Measurements from ENCODE around the gene ESR1. TPM values are rescaled to one million over a fixed set of nuclear protein-coding genes. Genes with fewer than 3 reads are reported as not detected.

Gene ESR1
- total and polyA plus RNA-seq, 11 donors: 0.15 to 3.5 (median 0.93) TPM

GRCh38 chr6:151835396-151835795, 27.9 kb downstream of the ESR1 start:
- no peaks in the 10 kb centered on the region for H3K4me1 ChIP-seq
- 48 to 65% (median 55%) methylated on average over 4 of the region's 4 CpGs for WGBS, 4 donors
- intact Hi-C loops (cut with DNase I): no loop called here
- H3K4me3 ChIP-seq: no peak overlapping the region
- no peak for ATAC-seq
- peaks cover 0 to 3% (median 0%) of the 10 kb centered on the region in 9 donors for H3K27me3 ChIP-seq
- DNase-seq: no peak
- H3K36me3 ChIP-seq: no peaks in the 10 kb centered on the region
- no peak overlapping the region for H3K27ac ChIP-seq
- no peak for TF ChIP-seq CTCF (IDR thresholded peaks at IDR 0.05)
- TF ChIP-seq POLR2A (IDR thresholded peaks at IDR 0.05): no peak
- H3K9me3 ChIP-seq: no peaks in the 10 kb centered on the region

- ATAC-seq (no peak), DNase-seq (no peak)
- Histone ChIP-seq H3K4me1 (no peaks in the 10 kb centered on the region), H3K36me3 (no peaks in the 10 kb centered on the region), H3K27ac (no peak overlapping the region), H3K4me3 (no peak overlapping the region), H3K9me3 (no peaks in the 10 kb centered on the region), H3K27me3 (no peaks in the 10 kb centered on the region)
- intact Hi-C loops (cut with DNase I): no loop called here
- 75 to 86% (median 77%) methylated on average over 5 of the region's 5 CpGs for WGBS, 4 donors
- no peak for TF ChIP-seq POLR2A (IDR thresholded peaks at IDR 0.05)
- no peak for TF ChIP-seq CTCF (IDR thresholded peaks at IDR 0.05)
Observed at GRCh38 chr6:151837223-151837622, 29.7 kb downstream of the ESR1 start.

GRCh38 chr6:151842816-151843215, 35.3 kb downstream of the ESR1 start:
- no peak for ATAC-seq
- Histone ChIP-seq H3K36me3 (no peaks in the 10 kb centered on the region), H3K27me3 (no peaks in the 10 kb centered on the region), H3K4me1 (no peaks in the 10 kb centered on the region), H3K4me3 (no peak overlapping the region), H3K9me3 (no peaks in the 10 kb centered on the region), H3K27ac (no peak overlapping the region)
- DNase-seq: no peak
- no peak for TF ChIP-seq CTCF (IDR thresholded peaks at IDR 0.05)
- TF ChIP-seq POLR2A (IDR thresholded peaks at IDR 0.05): no peak
- 81 to 100% (median 92%) methylated on average over 2 of the region's 2 CpGs for WGBS, 4 donors
- intact Hi-C loops (cut with DNase I): no loop called here

GRCh38 chr6:151847064-151847463, 39.6 kb downstream of the ESR1 start:
- Histone ChIP-seq H3K27ac (no peak overlapping the region), H3K27me3 (no peaks in the 10 kb centered on the region), H3K4me1 (no peaks in the 10 kb centered on the region), H3K4me3 (no peak overlapping the region), H3K36me3 (no peaks in the 10 kb centered on the region), H3K9me3 (no peaks in the 10 kb centered on the region)
- intact Hi-C loops (cut with DNase I): no loop called here
- DNase-seq (no peak), ATAC-seq (no peak)
- WGBS, 4 donors: 7 to 11% (median 10%) methylated on average over 1 of the region's 1 CpG
- no peak for TF ChIP-seq CTCF (IDR thresholded peaks at IDR 0.05)
- no peak for TF ChIP-seq POLR2A (IDR thresholded peaks at IDR 0.05)
